ENCODE results near the gene ATP6AP1.

The ATP6AP1 gene

DNA sequence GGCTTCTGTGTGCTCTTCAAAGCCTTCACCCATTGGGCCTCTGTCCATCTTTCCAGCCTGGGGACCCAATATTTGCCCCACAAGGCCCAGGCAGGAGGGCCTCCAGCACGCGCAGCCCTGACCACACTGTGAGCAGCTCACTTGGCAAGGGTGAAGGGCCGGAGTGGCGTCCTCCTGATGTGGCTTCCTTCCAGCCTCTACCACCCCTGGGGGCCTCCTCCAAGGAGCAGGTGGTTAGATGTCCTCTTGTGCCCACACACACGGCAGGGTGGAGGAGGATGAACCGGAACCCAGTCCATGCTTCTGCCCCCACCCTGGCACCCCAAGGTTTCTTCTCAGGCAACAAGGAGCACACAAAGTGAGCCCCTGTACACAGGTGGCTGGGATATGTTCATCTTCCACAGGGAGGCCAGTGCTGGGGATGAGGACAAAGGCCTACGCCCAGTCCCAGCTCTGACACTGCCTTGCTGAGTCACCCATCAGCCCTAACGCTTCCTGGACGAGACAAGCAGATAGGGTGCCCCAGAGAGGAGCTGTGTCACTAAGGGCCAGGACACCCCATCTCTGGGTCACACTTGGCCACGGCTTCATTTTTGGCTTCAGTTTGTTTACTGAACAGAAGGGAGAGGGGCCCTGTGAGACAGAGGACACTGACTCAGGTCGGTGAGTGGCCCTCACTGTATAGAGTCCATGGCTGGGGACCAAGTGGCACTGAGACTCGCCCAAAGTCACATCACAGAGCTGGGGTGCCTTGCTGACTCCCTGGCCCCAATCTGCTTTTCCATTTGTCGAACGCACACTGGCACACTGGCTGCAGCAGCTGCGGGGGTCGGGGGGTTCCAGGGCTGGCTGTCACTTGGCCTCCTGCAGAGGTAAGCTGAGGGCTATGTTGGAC lies 56.0 kb downstream of the ATP6AP1 start:
- H3K4me1 ChIP-seq (ENCODE audit: control insufficient read depth, insufficient read depth, low read depth, low read length): peaks cover 26% of the 10 kb centered on the region
- H3K79me1 ChIP-seq (replicated peaks; ENCODE audit: low read length, poor library complexity, severe bottlenecking): peaks cover 16% of the 10 kb centered on the region
- peak overlapping the region in 1 of 2 experiments; percentile 48 for H3K23ac ChIP-seq (ENCODE audit: low read length in 2 of 2)
- no peak overlapping the region for H3K18ac ChIP-seq (ENCODE audit: low read depth in 1 of 2, low read length in 2 of 2)
- no peak overlapping the region for H2BK5ac ChIP-seq (ENCODE audit: low read depth, low read length, poor library complexity, severe bottlenecking)
- H3K36me3 ChIP-seq (ENCODE audit: control insufficient read depth in 1 of 2, insufficient read depth in 2 of 2, low read depth in 1 of 2, low read length in 2 of 2): peaks cover 33 to 41% of the 10 kb centered on the region in 2 experiments
- no peaks in the 10 kb centered on the region for H3K9me3 ChIP-seq (ENCODE audit: control insufficient read depth, low read length)
- H3K27me3 ChIP-seq (ENCODE audit: control insufficient read depth in 1 of 2, insufficient read depth in 1 of 2, low read length in 2 of 2): peaks cover 0 to 12% of the 10 kb centered on the region in 2 experiments
- H2AFZ ChIP-seq (ENCODE audit: low read depth, low read length): no peak overlapping the region
- no peak overlapping the region for H3K27ac ChIP-seq (ENCODE audit: low read length, poor library complexity, severe bottlenecking)
- H3K4ac ChIP-seq (ENCODE audit: low read depth in 1 of 2, low read length in 2 of 2): no peak overlapping the region
- H2AK5ac ChIP-seq (ENCODE audit: low read length, severe bottlenecking): no peak overlapping the region
- no peak overlapping the region for H3K14ac ChIP-seq (ENCODE audit: low read length in 2 of 2)
- DNase-seq: no peak
- H2BK15ac ChIP-seq (ENCODE audit: low read depth, poor library complexity, severe bottlenecking): peak overlapping the region; percentile 28
- peak overlapping the region; percentile 41 for H4K8ac ChIP-seq (ENCODE audit: low read length)
- no peak overlapping the region for H3K9ac ChIP-seq (ENCODE audit: low read length)
- H2BK12ac ChIP-seq (ENCODE audit: low read length in 2 of 2): no peak overlapping the region
- no peak overlapping the region for H3K4me2 ChIP-seq (ENCODE audit: low read length, poor library complexity, severe bottlenecking)
- 89% methylated on average over 15 of the region's 16 CpGs for WGBS
- no peak overlapping the region for H2BK120ac ChIP-seq (ENCODE audit: low read depth, low read length)
- no peak overlapping the region for H3K4me3 ChIP-seq (ENCODE audit: insufficient read depth in 1 of 2, low read depth in 1 of 2, low read length in 2 of 2)
- no peak overlapping the region for H4K91ac ChIP-seq (ENCODE audit: low read length)

DNA sequence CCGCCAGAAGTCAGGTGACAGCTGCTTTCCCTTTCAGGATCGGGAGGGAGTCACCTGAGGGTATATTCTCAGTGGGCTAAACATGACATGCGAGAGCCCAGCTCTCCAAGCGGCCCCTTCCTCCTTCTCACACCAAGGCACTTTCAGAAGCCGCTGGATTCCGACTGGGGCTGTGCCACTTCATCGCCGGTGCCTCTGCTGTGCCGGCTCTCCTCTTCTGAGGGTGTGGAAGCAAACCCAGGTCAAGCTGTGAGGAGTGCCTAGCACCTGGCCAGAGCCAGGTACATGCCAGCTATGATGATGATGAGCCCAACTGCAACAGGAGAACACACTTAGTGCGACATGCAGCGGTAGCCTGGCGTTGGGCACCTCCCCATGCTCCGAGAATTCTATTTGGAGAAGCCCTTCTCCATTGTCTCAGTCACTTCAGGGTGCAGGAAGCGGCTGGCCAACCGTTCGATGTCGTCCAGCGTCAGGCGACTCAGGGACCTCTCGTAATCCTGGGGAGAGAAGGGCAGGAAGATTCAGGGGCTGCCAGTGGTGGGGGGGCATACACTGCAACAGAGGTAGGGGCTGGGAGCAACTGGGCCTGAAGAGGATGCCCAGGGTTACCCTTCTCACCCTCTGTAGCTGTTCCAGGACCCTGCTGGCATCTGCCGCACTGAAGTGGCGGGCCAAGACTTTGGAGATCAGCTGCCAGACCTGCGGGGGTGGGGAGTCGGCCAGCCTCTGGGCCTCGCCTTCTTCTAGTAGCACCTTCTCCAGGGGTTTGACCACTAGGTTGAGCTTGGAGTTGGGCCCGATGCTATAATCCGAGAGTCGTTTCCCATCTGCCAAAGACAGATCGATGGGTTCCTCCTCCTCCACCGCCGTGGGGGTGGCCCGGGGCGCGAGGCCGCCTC lies 56.9 kb downstream of the ATP6AP1 start:
- DNase-seq: no peak
- no peak overlapping the region for H2BK12ac ChIP-seq (ENCODE audit: low read length in 2 of 2)
- H3K23ac ChIP-seq (ENCODE audit: low read length in 2 of 2): no peak overlapping the region
- H3K79me1 ChIP-seq (replicated peaks; ENCODE audit: low read length, poor library complexity, severe bottlenecking): peaks cover 16% of the 10 kb centered on the region
- H3K4me3 ChIP-seq (ENCODE audit: insufficient read depth in 1 of 2, low read depth in 1 of 2, low read length in 2 of 2): peak overlapping the region; percentile 73 to 78
- no peaks in the 10 kb centered on the region for H3K9me3 ChIP-seq (ENCODE audit: control insufficient read depth, low read length)
- no peak overlapping the region for H3K27ac ChIP-seq (ENCODE audit: low read length, poor library complexity, severe bottlenecking)
- H3K18ac ChIP-seq (ENCODE audit: low read depth in 1 of 2, low read length in 2 of 2): peak overlapping the region; percentile 28 to 87
- H2AFZ ChIP-seq (ENCODE audit: low read depth, low read length): no peak overlapping the region
- peaks cover 28% of the 10 kb centered on the region for H3K4me1 ChIP-seq (ENCODE audit: control insufficient read depth, insufficient read depth, low read depth, low read length)
- H4K8ac ChIP-seq (ENCODE audit: low read length): peak overlapping the region; percentile 23
- H4K91ac ChIP-seq (ENCODE audit: low read length): peak overlapping the region; percentile 27
- peaks cover 33 to 41% of the 10 kb centered on the region in 2 experiments for H3K36me3 ChIP-seq (ENCODE audit: control insufficient read depth in 1 of 2, insufficient read depth in 2 of 2, low read depth in 1 of 2, low read length in 2 of 2)
- H3K9ac ChIP-seq (ENCODE audit: low read length): peak overlapping the region; percentile 69
- WGBS: 80% methylated on average over 22 of the region's 35 CpGs
- no peak overlapping the region for H2BK5ac ChIP-seq (ENCODE audit: low read depth, low read length, poor library complexity, severe bottlenecking)
- H2AK5ac ChIP-seq (ENCODE audit: low read length, severe bottlenecking): no peak overlapping the region
- H3K27me3 ChIP-seq (ENCODE audit: control insufficient read depth in 1 of 2, insufficient read depth in 1 of 2, low read length in 2 of 2): peaks cover 0 to 12% of the 10 kb centered on the region in 2 experiments
- H2BK15ac ChIP-seq (ENCODE audit: low read depth, poor library complexity, severe bottlenecking): peak overlapping the region; percentile 28
- H3K4me2 ChIP-seq (ENCODE audit: low read length, poor library complexity, severe bottlenecking): peak overlapping the region; percentile 77
- no peak overlapping the region for H3K14ac ChIP-seq (ENCODE audit: low read length in 2 of 2)
- H2BK120ac ChIP-seq (ENCODE audit: low read depth, low read length): no peak overlapping the region
- H3K4ac ChIP-seq (ENCODE audit: low read depth in 1 of 2, low read length in 2 of 2): no peak overlapping the region

DNA sequence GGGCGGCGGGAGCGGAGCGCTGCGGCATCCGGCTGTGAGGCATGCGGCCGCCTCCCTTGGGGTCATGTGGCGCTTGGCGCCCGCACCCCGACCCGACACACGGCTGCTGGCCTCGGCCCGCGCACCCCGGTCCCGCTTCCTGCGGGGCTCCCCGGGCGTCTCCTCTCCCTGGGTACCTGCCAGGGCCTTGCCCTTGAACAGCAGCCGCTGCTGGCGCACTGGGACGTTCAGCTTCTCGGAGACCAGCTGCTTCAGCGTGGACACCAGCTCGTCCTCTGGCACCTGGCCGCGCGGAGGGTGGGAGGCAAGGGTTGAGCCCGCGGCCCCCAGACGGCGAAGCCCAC lies 57.5 kb downstream of the ATP6AP1 start:
- Histone ChIP-seq H3K14ac (ENCODE audit: low read length in 2 of 2) (peak overlapping the region in 1 of 2 experiments; percentile 98), H2BK120ac (ENCODE audit: low read depth, low read length) (peak overlapping the region; percentile 71), H2AK5ac (ENCODE audit: low read length, severe bottlenecking) (no peak overlapping the region), H2BK15ac (ENCODE audit: low read depth, poor library complexity, severe bottlenecking) (no peak overlapping the region), H3K4me3 (ENCODE audit: insufficient read depth in 1 of 2, low read depth in 1 of 2, low read length in 2 of 2) (peak overlapping the region; percentile 73 to 78), H3K9me3 (ENCODE audit: control insufficient read depth, low read length) (no peaks in the 10 kb centered on the region), H3K9ac (ENCODE audit: low read length) (peak overlapping the region; percentile 69), H3K79me1 (replicated peaks; ENCODE audit: low read length, poor library complexity, severe bottlenecking) (peaks cover 16% of the 10 kb centered on the region), H3K23ac (ENCODE audit: low read length in 2 of 2) (no peak overlapping the region), H2AFZ (ENCODE audit: low read depth, low read length) (peak overlapping the region; percentile 77), H3K4ac (ENCODE audit: low read depth in 1 of 2, low read length in 2 of 2) (peak overlapping the region in 1 of 2 experiments; percentile 80), H3K18ac (ENCODE audit: low read depth in 1 of 2, low read length in 2 of 2) (peak overlapping the region; percentile 28 to 87), H4K8ac (ENCODE audit: low read length) (peak overlapping the region; percentile 49), H2BK12ac (ENCODE audit: low read length in 2 of 2) (no peak overlapping the region), H3K27ac (ENCODE audit: low read length, poor library complexity, severe bottlenecking) (no peak overlapping the region), H4K91ac (ENCODE audit: low read length) (peak overlapping the region; percentile 15), H3K4me1 (ENCODE audit: control insufficient read depth, insufficient read depth, low read depth, low read length) (peaks cover 28% of the 10 kb centered on the region), H3K4me2 (ENCODE audit: low read length, poor library complexity, severe bottlenecking) (peak overlapping the region; percentile 77), H3K36me3 (ENCODE audit: control insufficient read depth in 1 of 2, insufficient read depth in 2 of 2, low read depth in 1 of 2, low read length in 2 of 2) (peaks cover 33 to 41% of the 10 kb centered on the region in 2 experiments), H3K27me3 (ENCODE audit: control insufficient read depth in 1 of 2, insufficient read depth in 1 of 2, low read length in 2 of 2) (peaks cover 0 to 12% of the 10 kb centered on the region in 2 experiments), H2BK5ac (ENCODE audit: low read depth, low read length, poor library complexity, severe bottlenecking) (no peak overlapping the region)
- no peak for DNase-seq
- WGBS: 7% methylated on average over 6 of the region's 35 CpGs

Data from mesenchymal stem cell (in vitro differentiated cells and primary cell).